ENCODE data around the gene XPA.
A peak's percentile ranks its signal among the peaks of the same experiment; 100 is the strongest.

Gene XPA

DNA sequence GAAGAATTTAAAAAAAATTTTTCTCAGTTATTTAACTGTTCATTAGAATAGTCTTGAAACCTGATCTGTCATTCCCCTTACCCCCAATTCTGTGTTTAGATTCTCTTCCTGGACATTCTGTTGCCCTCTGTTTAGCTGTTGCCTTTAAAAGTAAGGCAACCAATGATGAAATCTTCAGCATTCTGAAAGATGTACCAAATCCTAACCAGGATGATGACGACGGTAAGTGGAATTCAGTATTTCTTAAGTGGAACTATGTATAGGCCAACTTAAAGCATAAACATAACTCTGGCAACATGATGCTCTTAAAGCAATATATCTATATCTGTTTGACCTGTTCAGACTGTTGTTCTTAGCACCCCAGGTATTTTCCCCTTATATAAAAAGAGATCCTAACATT is 36.3 kb downstream of the XPA start:
- DNase-seq (ENCODE audit: extremely low spot score, insufficient read length, low read depth) (no peak), FAIRE-seq (no peak)

DNA sequence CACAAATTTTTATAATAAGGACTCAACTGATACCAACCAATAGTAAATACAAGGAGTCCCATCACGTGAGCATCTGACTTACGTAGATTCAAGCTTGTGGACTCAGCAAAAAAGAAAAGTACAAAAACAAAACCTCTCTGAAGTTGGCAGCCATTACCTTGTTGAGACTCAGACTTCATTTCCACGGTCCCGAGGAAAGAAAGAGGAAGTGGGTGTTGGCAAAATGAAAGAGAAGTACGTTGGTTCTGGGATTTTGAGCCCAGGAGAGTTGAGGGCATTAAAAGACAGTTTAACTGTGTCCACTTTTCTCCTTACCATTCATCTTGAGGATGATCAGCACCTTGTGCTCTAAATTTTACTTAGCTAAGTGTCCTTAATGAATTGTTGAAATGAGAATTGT is 36.8 kb downstream of the XPA start:
- no peak for DNase-seq (ENCODE audit: extremely low spot score, insufficient read length, low read depth)
- no peak for FAIRE-seq

DNA sequence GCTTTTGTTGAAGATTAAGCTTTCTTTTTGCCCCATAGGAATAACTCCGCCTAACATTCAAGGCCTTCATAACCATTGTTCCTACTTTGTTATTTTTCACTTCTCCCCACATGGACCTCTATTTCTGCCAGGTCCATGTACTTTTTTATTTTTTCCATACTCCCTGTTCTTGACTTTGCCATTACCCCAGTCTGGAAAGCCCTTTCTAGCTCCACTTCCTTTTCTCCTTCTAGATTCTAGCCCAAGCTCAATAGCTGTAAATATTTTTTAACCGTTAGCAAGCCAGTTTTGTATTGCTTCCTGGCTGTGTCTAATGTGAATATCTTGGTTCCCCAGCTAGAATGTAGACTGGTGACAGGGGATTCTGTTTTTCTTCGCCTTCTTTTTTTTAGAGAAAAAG is 37.4 kb downstream of the XPA start:
- DNase-seq (ENCODE audit: extremely low spot score, insufficient read length, low read depth): no peak
- no peak for FAIRE-seq

DNA sequence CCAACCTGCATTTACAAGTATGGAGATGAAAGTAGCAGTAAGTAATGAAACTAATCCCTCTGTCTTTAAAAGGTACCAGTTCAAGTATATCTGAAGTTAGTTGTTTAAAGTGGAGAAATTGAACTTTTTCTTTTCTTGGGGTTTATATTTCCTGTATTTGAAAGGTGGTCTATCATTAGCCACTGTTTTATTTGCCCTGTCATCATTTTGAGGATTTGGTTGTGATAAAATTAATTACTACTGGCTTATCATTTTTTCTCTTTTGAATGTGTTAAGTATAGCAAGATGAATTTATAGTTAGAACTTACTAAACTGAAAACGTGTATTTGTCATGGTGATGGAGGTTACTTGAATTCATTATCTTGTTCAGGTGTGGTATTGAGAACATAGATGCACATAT is 38.4 kb downstream of the XPA start:
- FAIRE-seq (no peak), DNase-seq (ENCODE audit: extremely low spot score, insufficient read length, low read depth) (no peak)

DNA sequence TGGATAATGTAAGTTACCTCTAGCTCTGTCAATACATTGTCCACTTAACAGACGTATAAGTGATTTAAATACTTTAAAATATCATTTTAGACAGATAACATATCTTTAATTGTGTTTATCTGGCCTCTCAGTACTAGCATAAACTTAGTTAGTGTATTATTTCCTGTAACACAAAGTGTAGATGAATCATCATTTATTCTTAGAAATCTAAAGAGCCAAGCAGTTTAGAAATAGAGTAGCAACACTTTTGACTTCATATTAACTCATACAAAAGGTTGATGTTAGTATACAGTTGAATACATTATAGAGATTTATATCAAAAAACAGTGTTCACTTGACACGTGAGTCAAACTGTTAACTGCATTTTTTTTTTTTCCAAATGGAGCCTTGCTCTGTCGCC is 45.5 kb downstream of the XPA start:
- DNase-seq (ENCODE audit: extremely low spot score, insufficient read length, low read depth) (no peak), FAIRE-seq (no peak)

DNA sequence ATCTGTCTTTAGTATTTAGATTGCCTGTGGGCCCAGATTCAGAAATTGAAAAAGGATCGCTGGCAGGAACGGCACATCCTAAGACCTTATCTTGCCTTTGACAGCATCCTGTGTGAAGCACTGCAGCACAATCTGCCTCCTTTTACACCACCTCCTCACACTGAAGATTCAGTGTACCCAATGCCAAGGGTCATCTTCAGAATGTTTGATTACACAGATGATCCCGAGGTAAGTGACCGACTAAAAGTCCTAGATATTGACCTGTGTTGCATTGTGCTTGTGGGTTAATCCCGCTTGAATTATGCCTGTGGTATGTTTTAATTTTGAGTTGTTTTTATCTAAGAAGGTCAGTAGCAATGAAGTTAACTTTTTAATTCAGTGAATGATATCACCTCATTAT is 49.1 kb downstream of the XPA start:
- DNase-seq (ENCODE audit: extremely low spot score, insufficient read length, low read depth): no peak
- FAIRE-seq: no peak

DNA sequence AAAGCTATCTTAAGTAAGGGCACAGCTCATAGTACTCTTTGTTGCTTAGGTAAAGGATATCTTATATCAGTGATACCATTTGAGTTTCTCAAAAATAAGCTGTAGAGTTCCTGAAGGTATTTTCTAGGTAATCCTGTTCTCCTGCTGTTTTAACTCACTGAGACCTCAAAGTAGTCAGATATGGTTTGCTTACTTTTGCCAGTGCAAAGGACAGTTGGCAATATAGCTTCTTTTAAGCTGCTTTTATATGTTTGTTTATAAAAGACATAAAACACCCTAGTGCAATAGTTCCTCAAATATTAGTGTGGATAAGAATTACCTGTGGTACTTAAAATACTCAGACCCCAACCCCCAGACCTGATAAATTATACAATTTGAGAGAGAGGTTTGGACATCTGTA is 51.4 kb downstream of the XPA start:
- DNase-seq (ENCODE audit: extremely low spot score, insufficient read length, low read depth) (no peak), FAIRE-seq (no peak)

DNA sequence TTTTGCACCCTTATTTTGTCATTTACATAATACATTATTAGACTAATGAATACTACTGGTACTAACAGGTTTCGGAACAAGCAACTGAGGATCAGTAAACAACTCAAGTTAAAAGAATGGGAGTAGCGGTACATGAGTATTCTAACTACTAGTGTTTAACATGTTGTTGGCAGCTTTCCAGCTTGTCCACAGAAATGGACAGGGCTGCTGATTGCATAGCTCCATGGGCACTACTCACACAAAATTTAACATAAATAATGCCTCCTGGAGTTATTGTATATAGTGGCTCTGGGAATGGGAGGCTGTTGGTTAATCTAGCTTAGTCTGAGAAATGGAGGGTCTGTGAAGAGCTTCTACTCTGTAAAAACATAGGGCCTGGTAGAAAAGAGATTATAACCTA is 56.8 kb downstream of the XPA start:
- no peak for FAIRE-seq
- DNase-seq (ENCODE audit: extremely low spot score, insufficient read length, low read depth): no peak

DNA sequence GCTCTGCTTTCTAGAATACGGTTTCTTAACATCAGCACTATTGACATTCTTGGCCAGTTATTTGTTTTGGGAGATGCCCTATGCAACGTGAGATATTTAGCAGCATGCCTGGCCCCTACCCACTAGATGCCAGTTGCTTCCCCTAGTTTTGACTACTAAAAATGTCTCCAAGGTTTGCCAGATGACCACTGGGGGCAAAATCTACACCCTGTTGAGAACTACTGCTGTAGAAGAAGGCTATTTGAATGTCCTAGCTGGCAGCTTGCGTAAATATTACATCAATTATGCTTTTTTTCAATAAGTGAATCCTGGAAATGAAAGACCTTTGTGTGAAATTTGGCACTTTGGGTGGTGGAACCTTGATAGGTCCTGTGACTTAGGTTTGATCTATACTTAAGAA is 58.5 kb downstream of the XPA start:
- FAIRE-seq (no peak), DNase-seq (ENCODE audit: extremely low spot score, insufficient read length, low read depth) (no peak)

DNA sequence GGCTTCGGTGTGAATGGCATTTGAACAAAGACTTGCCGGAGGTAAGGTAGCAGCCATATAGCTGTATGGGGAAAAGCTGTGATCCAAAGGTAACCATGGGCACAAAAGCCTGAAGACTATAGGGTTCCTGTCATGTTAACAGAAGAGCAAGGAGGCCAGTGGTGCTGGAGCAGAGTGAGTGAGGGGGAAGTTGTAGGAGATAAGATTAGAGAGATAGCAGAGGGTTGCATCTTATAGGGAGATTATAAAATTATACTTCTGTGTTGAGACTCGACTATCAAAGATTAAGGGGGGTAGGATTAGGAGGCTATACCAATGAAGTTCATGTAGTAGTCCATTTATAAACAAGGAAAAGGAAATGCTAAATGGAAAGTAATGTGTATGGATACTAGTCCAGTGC is 60.2 kb downstream of the XPA start:
- DNase-seq (ENCODE audit: extremely low spot score, insufficient read length, low read depth) (no peak), FAIRE-seq (no peak)

DNA sequence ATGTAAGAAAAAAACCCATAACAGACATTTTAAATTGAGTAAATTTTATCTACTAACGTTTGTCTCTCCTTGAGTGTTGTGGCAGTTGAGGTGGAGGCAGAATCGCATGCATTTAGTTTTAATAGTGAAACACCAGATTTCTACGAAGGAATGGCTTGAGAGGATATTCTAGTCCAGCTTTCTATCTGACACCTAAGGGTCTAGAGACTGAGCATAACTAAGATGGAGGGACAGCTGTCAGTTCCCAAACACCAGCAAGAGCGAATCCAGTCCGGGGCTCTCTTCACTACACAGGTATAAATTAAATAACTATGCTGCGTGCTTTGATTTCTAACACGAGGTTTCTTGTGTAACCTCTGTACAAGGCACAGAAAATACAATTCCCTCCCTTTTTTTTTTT is 62.1 kb downstream of the XPA start:
- DNase-seq (ENCODE audit: extremely low spot score, insufficient read length, low read depth): no peak
- no peak for FAIRE-seq

DNA sequence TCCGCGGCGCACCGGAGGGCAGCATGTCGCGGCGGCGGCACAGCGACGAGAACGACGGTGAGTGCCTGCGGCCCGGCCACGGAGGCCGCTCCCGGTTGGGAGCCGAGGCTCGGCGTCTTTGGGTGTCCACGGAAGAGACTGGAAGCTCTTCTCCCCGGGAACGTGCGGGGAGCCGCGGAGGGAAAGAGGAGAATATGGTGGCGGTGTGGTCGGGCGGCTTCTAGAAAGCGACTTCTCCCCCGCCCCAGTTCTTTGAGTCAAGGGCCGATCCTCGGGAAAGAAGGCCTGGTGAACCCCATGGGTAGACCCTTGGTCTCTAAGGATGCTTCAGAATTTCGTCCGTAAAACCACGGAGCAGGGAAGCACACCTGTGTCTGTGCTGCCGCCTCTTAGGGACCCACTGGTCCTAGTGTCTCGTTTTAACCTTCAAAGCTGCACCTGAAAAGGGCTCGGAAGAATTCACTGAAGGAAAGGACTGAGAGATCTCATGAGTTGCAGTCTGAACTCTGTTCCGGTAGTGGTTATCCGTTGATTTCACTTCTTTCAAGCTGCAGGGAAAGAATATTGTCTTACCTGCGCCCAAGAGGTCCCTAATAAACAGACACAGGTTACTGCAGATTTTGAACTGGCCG is 63.2 kb downstream of the XPA start:
- FAIRE-seq (peak; percentile 50), DNase-seq (ENCODE audit: extremely low spot score, insufficient read length, low read depth) (no peak)

DNA sequence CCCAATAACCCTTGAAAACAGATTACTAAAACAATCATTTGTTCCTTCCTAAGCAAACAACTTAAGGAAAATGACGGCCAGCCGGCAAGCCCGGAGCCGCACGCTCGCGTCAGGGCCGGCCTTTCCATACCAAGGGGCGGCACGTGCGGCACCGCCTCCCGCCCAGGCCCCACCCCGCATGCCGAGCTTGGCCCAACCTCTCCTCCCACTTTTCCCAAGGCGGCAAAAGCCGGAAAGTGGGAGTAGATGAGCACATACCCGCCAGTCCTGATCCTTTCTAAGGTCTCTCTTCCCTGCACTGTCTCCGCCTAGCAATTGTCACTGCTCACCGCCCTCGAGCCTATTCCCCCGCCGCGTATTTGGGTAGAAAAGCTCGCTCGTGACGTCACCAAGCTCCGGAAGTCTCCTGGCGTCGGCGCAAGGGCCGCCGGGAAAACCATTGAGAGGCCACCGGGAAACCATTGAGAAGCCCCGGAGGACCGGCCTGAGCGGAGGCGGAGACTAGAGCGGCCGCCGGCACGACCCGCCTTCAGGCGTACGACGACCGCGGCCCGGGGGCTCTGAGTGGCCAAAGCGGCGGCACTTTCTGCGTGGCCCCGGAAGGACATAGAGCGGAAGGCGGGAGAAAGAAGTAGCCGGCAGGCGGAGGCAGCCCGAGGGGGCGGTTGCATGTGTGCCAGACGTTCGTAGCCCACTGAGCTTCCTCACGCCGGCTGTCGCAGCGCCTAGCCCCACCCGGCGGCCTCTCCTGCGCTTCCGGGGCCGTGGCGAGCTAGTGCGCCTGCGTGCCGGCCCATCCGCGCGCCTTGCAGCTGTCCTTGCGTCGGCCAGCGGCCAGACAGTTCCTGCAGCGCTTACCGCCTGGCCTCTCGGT is 63.9 kb downstream of the XPA start, which contains the start of the genes NCBP1 and TSTD2:
TSS of gene NCBP1 (plus strand) at position 837 of the 874 bp plus-strand sequence. CDS start 61 bp downstream, outside the sequence.
TSS of gene TSTD2 (minus strand) at position 384 of the 874 bp plus-strand sequence. CDS start 5,806 bp downstream, outside the sequence.
- FAIRE-seq: peak; percentile 95
- peak; percentile 80 for DNase-seq (ENCODE audit: extremely low spot score, insufficient read length, low read depth)

DNA sequence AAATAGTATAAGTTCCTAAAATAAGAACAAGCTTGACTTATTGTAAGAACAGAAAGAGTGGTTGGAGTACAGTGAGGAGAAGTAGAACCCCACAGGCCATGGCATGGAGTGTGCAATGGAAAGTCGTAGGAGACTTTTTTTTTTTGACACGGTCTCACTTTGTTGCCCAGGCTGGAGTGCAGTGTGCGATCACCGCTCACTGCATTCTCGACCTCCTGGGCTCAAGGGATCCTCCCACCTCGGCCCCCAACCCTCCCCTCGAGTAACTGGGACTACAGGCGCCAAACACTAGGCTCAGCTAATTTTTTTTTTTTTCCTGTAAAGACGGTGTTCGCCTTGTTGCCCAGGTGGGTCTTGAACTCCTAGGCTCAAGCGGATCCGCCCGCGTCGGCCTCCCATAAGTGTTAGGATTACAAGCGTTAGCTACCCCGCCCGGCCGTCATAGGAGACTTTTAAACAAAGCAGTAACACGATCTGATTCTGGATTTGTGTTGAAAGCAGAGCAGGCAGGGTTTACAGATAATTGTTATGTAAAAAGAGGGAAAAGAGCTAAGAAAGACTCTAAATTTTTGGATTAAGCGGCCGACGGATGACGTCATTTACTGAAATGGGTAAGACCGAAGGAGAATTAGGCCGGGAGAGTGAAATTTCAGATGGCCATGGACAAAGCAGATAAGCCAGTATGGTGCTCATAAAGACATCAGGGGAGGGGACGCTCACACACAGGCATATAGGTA is 64.7 kb downstream of the XPA start:
- FAIRE-seq (peak; percentile 12), DNase-seq (ENCODE audit: extremely low spot score, insufficient read length, low read depth) (no peak)

DNA sequence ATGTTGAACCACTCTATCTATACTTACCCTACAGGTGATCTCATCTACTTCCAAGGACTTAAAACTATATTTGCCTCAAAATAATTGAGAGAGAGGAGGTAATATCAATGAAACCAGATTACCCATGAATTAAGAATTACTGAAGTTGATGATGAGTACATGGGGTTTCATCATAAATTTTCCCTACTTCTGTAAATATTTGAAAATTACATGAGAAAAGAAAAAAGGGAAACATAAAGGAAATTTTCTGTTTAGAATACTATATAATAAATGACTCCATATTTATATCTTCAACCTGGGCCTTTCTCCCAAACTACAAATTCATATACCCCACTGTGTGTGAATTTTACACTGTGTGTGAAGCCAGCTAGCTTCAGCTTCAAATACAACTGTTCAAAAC is 66.5 kb downstream of the XPA start:
- DNase-seq (ENCODE audit: extremely low spot score, insufficient read length, low read depth) (no peak), FAIRE-seq (no peak)

DNA sequence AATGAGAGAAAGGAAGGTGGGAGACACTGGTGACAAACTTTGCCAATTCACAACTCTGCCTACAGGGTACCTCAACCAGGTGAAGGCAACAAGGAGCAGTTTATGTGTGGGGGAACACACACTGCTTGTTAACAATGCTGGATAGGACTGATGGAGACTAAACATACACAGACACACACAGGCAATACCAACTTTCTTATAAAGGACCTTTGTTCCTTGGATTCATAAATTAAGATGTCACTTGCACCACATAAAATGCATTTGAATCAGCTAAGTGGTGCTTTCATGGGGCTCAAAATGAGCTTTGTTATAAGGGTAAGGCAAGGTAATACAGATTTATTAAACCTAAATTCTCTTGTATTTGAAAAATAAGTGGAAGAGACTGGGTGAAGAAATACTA is 68.0 kb downstream of the XPA start:
- no peak for FAIRE-seq
- no peak for DNase-seq (ENCODE audit: extremely low spot score, insufficient read length, low read depth)

DNA sequence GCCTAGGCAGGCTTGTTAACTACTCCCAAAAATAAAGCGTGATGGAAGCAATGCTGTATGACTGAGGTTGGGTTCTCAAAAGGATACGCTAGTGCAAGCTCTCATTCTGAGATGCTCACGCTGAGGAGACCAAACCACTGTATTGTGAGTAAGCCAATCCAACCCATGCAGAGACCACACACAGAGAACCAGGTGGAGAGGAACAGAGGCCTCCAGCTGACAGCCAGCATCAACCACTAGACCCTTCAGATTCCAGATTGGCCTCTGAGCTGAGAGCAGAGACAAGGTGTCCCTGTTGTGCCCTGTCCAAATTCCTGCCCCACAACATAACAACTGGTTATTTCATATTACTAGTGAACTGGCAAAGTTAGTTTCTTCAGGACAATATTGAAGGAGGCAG is 68.5 kb downstream of the XPA start:
- DNase-seq (ENCODE audit: extremely low spot score, insufficient read length, low read depth) (no peak), FAIRE-seq (no peak)

DNA sequence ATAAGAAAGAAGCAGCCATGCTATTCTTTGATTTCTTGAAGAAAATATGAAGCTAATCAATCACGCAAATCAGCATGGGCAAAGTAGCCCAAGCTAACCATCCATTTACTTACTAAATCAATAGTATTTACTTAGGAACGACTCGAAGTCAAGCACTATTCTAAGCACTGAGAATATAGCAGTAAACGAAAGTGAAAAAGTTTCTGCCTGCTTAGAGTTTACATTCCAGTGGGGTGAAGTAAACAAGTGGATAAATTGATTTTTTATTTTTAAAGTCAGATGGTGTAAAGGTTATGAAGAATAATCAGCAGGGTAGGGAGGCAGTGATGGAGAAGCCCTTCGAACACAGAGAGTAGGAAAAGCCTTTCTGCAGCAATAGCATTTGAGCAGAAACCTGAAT is 69.5 kb downstream of the XPA start:
- FAIRE-seq: no peak
- no peak for DNase-seq (ENCODE audit: extremely low spot score, insufficient read length, low read depth)

DNA sequence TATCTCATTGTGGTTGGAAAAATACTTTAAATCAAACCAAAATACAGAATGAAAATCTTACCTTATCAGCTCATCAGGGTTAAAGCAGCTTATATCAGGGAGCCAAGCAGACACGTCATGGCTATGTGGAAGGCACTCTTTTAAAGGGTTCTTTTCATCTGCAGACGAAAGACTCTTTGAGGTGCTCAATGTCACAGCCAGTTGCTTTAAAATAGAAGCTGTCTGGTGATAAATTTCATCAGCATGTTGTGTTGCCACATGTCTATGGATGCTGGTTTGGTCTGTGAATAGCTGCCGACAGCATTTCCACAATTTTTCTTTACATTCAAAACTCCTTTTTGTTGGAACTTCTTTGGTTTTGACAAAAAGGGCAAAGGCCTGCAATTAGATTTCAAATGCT is 71.5 kb downstream of the XPA start:
- no peak for DNase-seq (ENCODE audit: extremely low spot score, insufficient read length, low read depth)
- FAIRE-seq: no peak
